ENCODE results near the gene DLEC1. TPM values are rescaled to one million over a fixed set of nuclear protein-coding genes. Genes with fewer than 3 reads are reported as not detected.

The DLEC1 gene
- not detected in 2 replicates for total RNA-seq

GRCh38 chr3:38039101-38039898 lies at the start of gene DLEC1:
Gene DLEC1 (plus strand): TSS chr3:38039208. CDS start chr3:38039226, 18 bp downstream.
- peak in 1 of 2 donors; percentile 40 for DNase-seq (ENCODE audit: low read depth in 2 of 2)

- DNase-seq (ENCODE audit: low read depth in 2 of 2): no peak
Observed at GRCh38 chr3:37989821-37990480, 49.1 kb upstream of the DLEC1 start.

GRCh38 chr3:37990527-37990926 lies 48.5 kb upstream of the DLEC1 start, which contains the start of gene VILL:
Gene VILL (plus strand): TSS chr3:37990786. CDS start chr3:37993673, 2,887 bp downstream.
- DNase-seq (ENCODE audit: low read depth in 2 of 2): no peak

GRCh38 chr3:37991109-37991508 lies 47.9 kb upstream of the DLEC1 start:
- DNase-seq (ENCODE audit: low read depth in 2 of 2): no peak

- no peak for DNase-seq (ENCODE audit: low read depth in 2 of 2)
Observed at GRCh38 chr3:37991823-37992222, 47.2 kb upstream of the DLEC1 start.

- DNase-seq (ENCODE audit: low read depth in 2 of 2): no peak
Observed at GRCh38 chr3:37992271-37993066, 46.5 kb upstream of the DLEC1 start.

GRCh38 chr3:37993067-37993455 lies 45.9 kb upstream of the DLEC1 start:
- no peak for DNase-seq (ENCODE audit: low read depth in 2 of 2)

GRCh38 chr3:37993460-37993819 lies 45.6 kb upstream of the DLEC1 start:
- DNase-seq (ENCODE audit: low read depth in 2 of 2): no peak

- DNase-seq (ENCODE audit: low read depth in 2 of 2): peak; percentile 60 to 80
Observed at GRCh38 chr3:37993820-37994638, 45.0 kb upstream of the DLEC1 start.

GRCh38 chr3:37994639-37994972 lies 44.4 kb upstream of the DLEC1 start:
- DNase-seq (ENCODE audit: low read depth in 2 of 2): no peak

- DNase-seq (ENCODE audit: low read depth in 2 of 2): no peak
Observed at GRCh38 chr3:37995652-37996641, 43.1 kb upstream of the DLEC1 start.

- DNase-seq (ENCODE audit: low read depth in 2 of 2): peak; percentile 83 to 87
Observed at GRCh38 chr3:37996785-37997301, 42.2 kb upstream of the DLEC1 start.

- no peak for DNase-seq (ENCODE audit: low read depth in 2 of 2)
Observed at GRCh38 chr3:37997342-37997741, 41.7 kb upstream of the DLEC1 start.

GRCh38 chr3:37997791-37998370 lies 41.1 kb upstream of the DLEC1 start:
- no peak for DNase-seq (ENCODE audit: low read depth in 2 of 2)

- no peak for DNase-seq (ENCODE audit: low read depth in 2 of 2)
Observed at GRCh38 chr3:37999836-38000235, 39.2 kb upstream of the DLEC1 start.

- no peak for DNase-seq (ENCODE audit: low read depth in 2 of 2)
Observed at GRCh38 chr3:38000242-38000916, 38.6 kb upstream of the DLEC1 start.

GRCh38 chr3:38000965-38001455 lies 38.0 kb upstream of the DLEC1 start:
- DNase-seq (ENCODE audit: low read depth in 2 of 2): no peak

- DNase-seq (ENCODE audit: low read depth in 2 of 2): no peak
Observed at GRCh38 chr3:38001456-38002081, 37.4 kb upstream of the DLEC1 start.

All from lung microvascular endothelial cell (primary cell).